Stimulated activated CD8-positive, alpha-beta memory T cell treated with anti-CD3 and anti-CD28 coated beads, Interleukin-15, amount 100 ng/mL, for 1 hour (primary cell): ENCODE data around the gene PPP1R14B.

ENCODE experiments used
- DNase-seq: peaks from one replicate; pipeline ENCODE4 v3.0.0-alpha.2; 2020; ENCODE audit warnings: low read depth

Gene PPP1R14B

GRCh38 chr11:64246871-64247728 lies at the start of gene PPP1R14B:
TSS of gene PPP1R14B (minus strand) at chr11:64246943. CDS start at chr11:64246673, 270 bp downstream.
- DNase-seq, result peak; percentile 54

GRCh38 chr11:64296236-64296635 lies 49.5 kb upstream of the PPP1R14B start:
- no peak for DNase-seq

GRCh38 chr11:64295760-64296159 lies 49.0 kb upstream of the PPP1R14B start:
- DNase-seq, result no peak

- no peak for DNase-seq
Measured at GRCh38 chr11:64294774-64295173, 48.0 kb upstream of the PPP1R14B start.

- DNase-seq, result no peak
Measured at GRCh38 chr11:64292460-64293254, 45.9 kb upstream of the PPP1R14B start.

- no peak for DNase-seq
Measured at GRCh38 chr11:64291752-64292459, 45.2 kb upstream of the PPP1R14B start.

- no peak for DNase-seq
Measured at GRCh38 chr11:64291262-64291751, 44.6 kb upstream of the PPP1R14B start, which contains the start of gene KCNK4. TSS of gene KCNK4 (plus strand) at chr11:64291302. CDS start at chr11:64293019, 1,717 bp downstream.

GRCh38 chr11:64290352-64291261 lies 43.9 kb upstream of the PPP1R14B start:
- no peak for DNase-seq

GRCh38 chr11:64289002-64289564 lies 42.3 kb upstream of the PPP1R14B start:
- DNase-seq, result no peak

- DNase-seq, result no peak
Measured at GRCh38 chr11:64288353-64288750, 41.6 kb upstream of the PPP1R14B start.

- DNase-seq, result no peak
Measured at GRCh38 chr11:64287676-64288352, 41.1 kb upstream of the PPP1R14B start.

- DNase-seq, result no peak
Measured at GRCh38 chr11:64286801-64287159, 40.0 kb upstream of the PPP1R14B start.

GRCh38 chr11:64285885-64286800 lies 39.4 kb upstream of the PPP1R14B start:
- DNase-seq, result no peak

GRCh38 chr11:64284962-64285884 lies 38.5 kb upstream of the PPP1R14B start, which contains the start of gene GPR137:
TSS of gene GPR137 (plus strand) at chr11:64285848. CDS start at chr11:64286525, 677 bp downstream.
- peak; percentile 91 for DNase-seq

- peak; percentile 85 for DNase-seq
Measured at GRCh38 chr11:64284048-64284961, 37.6 kb upstream of the PPP1R14B start, which contains the start of gene BAD. TSS of gene BAD (minus strand) at chr11:64284665. CDS start at chr11:64284368, 297 bp downstream.

GRCh38 chr11:64283092-64283491 lies 36.3 kb upstream of the PPP1R14B start:
- no peak for DNase-seq
